H1 (cell line): ENCODE results near the gene SLC5A2. TPM values are rescaled to one million over a fixed set of nuclear protein-coding genes. Genes with fewer than 3 reads are reported as not detected.

Experiments used
- CTCF ChIA-PET: fragments of 300-600 bp; sonication (Branson Sonifier 250); formaldehyde crosslinking; loops from one replicate; lab custom pipeline; 2021; ENCODE audit not compliant: partially characterized antibody; lab: Charles Lee
- POLR2A ChIA-PET: fragments of 300-600 bp; sonication (Branson Sonifier 250); formaldehyde crosslinking; loops from one replicate; lab custom pipeline; 2021; ENCODE audit warnings: inconsistent platforms; ENCODE audit not compliant: partially characterized antibody; lab: Charles Lee
- DNase-seq, 2 experiments: peaks; one replicate each; pipeline versions ENCODE4 v3.0.0 to v3.0.0-alpha.2; 2010 to 2022; ENCODE audit warnings: low spot score in 2 of 2, low read depth in 1 of 2, mixed read lengths in 1 of 2
- FAIRE-seq: peaks from 2 replicates; lab custom pipeline; 2011; peaks lifted over from hg19 to GRCh38; lab: Jason Lieb, UNC
- H2AFZ ChIP-seq: 2 replicates; pipeline ENCODE4 v1.8.1; 2012; ENCODE audit warnings: low read length, inconsistent platforms
- H2AK5ac ChIP-seq: 2 replicates; pipeline ENCODE4 v1.6.1; 2013; ENCODE audit warnings: low read depth, low read length
- H2BK120ac ChIP-seq: replicated peaks from 2 replicates; pipeline ENCODE3; 2013; ENCODE audit warnings: low read depth, low read length, inconsistent platforms
- H2BK12ac ChIP-seq: 2 replicates; pipeline ENCODE4 v1.6.1; 2013; ENCODE audit warnings: low read depth, low read length
- H2BK15ac ChIP-seq: 2 replicates; pipeline ENCODE4 v1.6.1; 2013; ENCODE audit warnings: low read length
- H2BK20ac ChIP-seq: 2 replicates; pipeline ENCODE4 v1.6.1; 2013; ENCODE audit warnings: low read length
- H2BK5ac ChIP-seq: 2 replicates; pipeline ENCODE4 v1.6.1; 2013; ENCODE audit warnings: low read depth, low read length
- H3K14ac ChIP-seq: 2 replicates; pipeline ENCODE4 v1.6.1; 2013; ENCODE audit warnings: inconsistent platforms; ENCODE audit not compliant: insufficient read length
- H3K18ac ChIP-seq: 2 replicates; pipeline ENCODE4 v1.6.1; 2013; ENCODE audit warnings: low read length; ENCODE audit errors: extremely low read depth
- H3K23ac ChIP-seq: 2 replicates; pipeline ENCODE4 v1.6.1; 2013; ENCODE audit warnings: inconsistent platforms; ENCODE audit not compliant: insufficient read length
- H3K23me2 ChIP-seq: 2 replicates; pipeline ENCODE4 v1.6.1; 2013; ENCODE audit warnings: low read depth, low read length
- H3K27ac ChIP-seq: 2 replicates; pipeline ENCODE4 v1.6.1; 2011; ENCODE audit warnings: low read depth, low read length, inconsistent platforms
- H3K27me3 ChIP-seq, 4 experiments: replicated peaks in 1 of 4; 1 replicate in 1 of 4; 2 replicates in 3 of 4; pipeline versions ENCODE4 v1.6.1 to v1.8.1; 2011 to 2013; ENCODE audit warnings: low read length in 3 of 4, mild to moderate bottlenecking in 3 of 4, inconsistent platforms in 2 of 4, mixed read lengths in 2 of 4, moderate library complexity in 1 of 4; ENCODE audit not compliant: control insufficient read depth in 3 of 4, insufficient read depth in 3 of 4; ENCODE audit errors: extremely low read depth in 1 of 4
- H3K36me3 ChIP-seq, 4 experiments: 2 replicates each; pipeline versions ENCODE4 v1.6.1 to v1.8.1; 2011 to 2013; ENCODE audit warnings: mild to moderate bottlenecking in 4 of 4, low read length in 3 of 4, moderate library complexity in 2 of 4, control low read depth in 1 of 4, inconsistent platforms in 1 of 4; ENCODE audit not compliant: insufficient read depth in 4 of 4, control insufficient read depth in 2 of 4
- H3K4ac ChIP-seq: replicated peaks from 2 replicates; pipeline ENCODE3; 2013; ENCODE audit warnings: low read length, low read depth, mixed read lengths, inconsistent platforms; ENCODE audit not compliant: insufficient read length
- H3K4me1 ChIP-seq, 4 experiments: replicated peaks in 1 of 4; 1 replicate in 1 of 4; 2 replicates in 3 of 4; pipeline versions ENCODE4 v1.6.1 to v1.8.1; 2011 to 2013; ENCODE audit warnings: low read length in 3 of 4, inconsistent platforms in 2 of 4, mixed read lengths in 1 of 4; ENCODE audit not compliant: insufficient read depth in 4 of 4, control insufficient read depth in 3 of 4
- H3K4me2 ChIP-seq, 2 experiments: 2 replicates each; pipeline versions ENCODE4 v1.6.1 to v1.8.1; 2011 to 2013; ENCODE audit warnings: low read depth in 2 of 2, low read length in 2 of 2, control low read depth in 1 of 2, inconsistent platforms in 1 of 2, mild to moderate bottlenecking in 1 of 2; ENCODE audit not compliant: insufficient read depth in 1 of 2
- H3K4me3 ChIP-seq, 4 experiments: fragments of 200-600, 300-600 bp in 1 of 4; sonication (generic), shearing (Covaris generic), sonication (Bioruptor Twin) in 1 of 4; 2 replicates each; pipeline versions ENCODE4 v1.5.1 to v1.8.1; 2011 to 2016; ENCODE audit warnings: low read length in 4 of 4, low read depth in 3 of 4, control low read depth in 2 of 4, inconsistent platforms in 2 of 4, mild to moderate bottlenecking in 2 of 4, mixed read lengths in 1 of 4, moderate library complexity in 1 of 4; ENCODE audit not compliant: insufficient read depth in 2 of 4; ENCODE audit errors: extremely low read depth in 1 of 4
- H3K56ac ChIP-seq: replicated peaks from 2 replicates; pipeline ENCODE3; 2013; ENCODE audit warnings: low read depth, mild to moderate bottlenecking, mixed read lengths, low read length, inconsistent platforms; ENCODE audit not compliant: insufficient read length
- H3K79me1 ChIP-seq: 2 replicates; pipeline ENCODE4 v1.6.1; 2013; ENCODE audit warnings: low read depth, low read length, control low read depth
- H3K79me2 ChIP-seq, 2 experiments: 2 replicates each; pipeline versions ENCODE4 v1.6.1 to v1.8.1; 2012 to 2013; ENCODE audit warnings: low read length in 2 of 2, mild to moderate bottlenecking in 2 of 2, inconsistent platforms in 1 of 2; ENCODE audit not compliant: insufficient read depth in 2 of 2, control insufficient read depth in 1 of 2
- H3K9ac ChIP-seq, 4 experiments: replicated peaks in 1 of 4; 1 replicate in 1 of 4; 2 replicates in 3 of 4; pipeline versions ENCODE4 v1.6.1 to v1.8.1; 2011 to 2013; ENCODE audit warnings: low read depth in 3 of 4, low read length in 3 of 4, control low read depth in 2 of 4, mild to moderate bottlenecking in 2 of 4, moderate library complexity in 2 of 4, inconsistent platforms in 1 of 4; ENCODE audit errors: extremely low read depth in 1 of 4
- H3K9me3 ChIP-seq, 2 experiments: 2 replicates each; pipeline versions ENCODE4 v1.6.1 to v1.8.1; 2012 to 2013; ENCODE audit warnings: mild to moderate bottlenecking in 2 of 2, moderate library complexity in 2 of 2, control low read depth in 1 of 2, inconsistent platforms in 1 of 2, low read depth in 1 of 2, low read length in 1 of 2, mixed read lengths in 1 of 2; ENCODE audit not compliant: insufficient read depth in 2 of 2
- H4K20me1 ChIP-seq, 2 experiments: replicated peaks in 1 of 2; 2 replicates each; pipeline versions ENCODE3 to v1.8.1; 2011 to 2013; ENCODE audit warnings: inconsistent platforms in 2 of 2, low read length in 2 of 2, mild to moderate bottlenecking in 1 of 2; ENCODE audit not compliant: insufficient read depth in 2 of 2, control insufficient read depth in 1 of 2
- H4K5ac ChIP-seq: 2 replicates; pipeline ENCODE4 v1.6.1; 2013; ENCODE audit warnings: low read length, low read depth, mixed read lengths, inconsistent platforms; ENCODE audit not compliant: insufficient read length
- H4K8ac ChIP-seq: 2 replicates; pipeline ENCODE4 v1.8.0; 2013; ENCODE audit warnings: mild to moderate bottlenecking, moderate library complexity, low read length, inconsistent platforms; ENCODE audit not compliant: insufficient read depth; ENCODE audit errors: extremely low read depth
- H4K91ac ChIP-seq: replicated peaks from 2 replicates; pipeline ENCODE3; 2013; ENCODE audit warnings: low read length, mixed read lengths, inconsistent platforms; ENCODE audit not compliant: insufficient read length
- CBX8 ChIP-seq: fragments of 300-800, 300-1000 bp; sonication (generic); IDR thresholded peaks from 2 replicates; pipeline ENCODE4 v1.7.1; 2016; ENCODE audit warnings: low read depth, low read length, borderline replicate concordance
- NANOG ChIP-seq: IDR thresholded peaks from 2 replicates; pipeline ENCODE4 v1.6.1; 2011; ENCODE audit warnings: low read length, low read depth, mild to moderate bottlenecking, inconsistent platforms; ENCODE audit not compliant: insufficient read depth, poor library complexity, severe bottlenecking
- whole genome bisulfite sequencing, 2 experiments: shearing (Covaris generic) in 1 of 2; methylation state at CpG; one replicate each; pipeline versions ENCODE4 v1.1.6 to v1.1.7; 2013 to 2015; ENCODE audit warnings: low lambda C conversion rate in 2 of 2, mixed read lengths in 2 of 2, inconsistent platforms in 1 of 2, low coverage in 1 of 2, missing lambda C conversion rate in 1 of 2; ENCODE audit not compliant: insufficient replicate concordance in 2 of 2, insufficient coverage in 1 of 2, insufficient read length in 1 of 2; ENCODE audit errors: extremely low coverage in 1 of 2, missing lambda C conversion rate in 1 of 2; 5-methylcytosine and 5-hydroxymethylcytosine counted together
- polyA plus RNA-seq, 7 experiments: library from polyadenylated mRNA; depleted of rRNA in 3 of 7; stranded (reverse) in 5 of 7; unstranded in 2 of 7; fragments of >200 nt in 5 of 7; fragments of 200-250 nt in 2 of 7; gene quantifications; 1 replicate in 5 of 7; 2 replicates in 1 of 7; 4 replicates in 1 of 7; pipeline versions ENCODE4 v1.2.1 to v1.2.3, GENCODE V29; 2011 to 2013; ENCODE audit warnings: missing spikeins in 2 of 7, mixed read lengths in 2 of 7
- total RNA-seq: library from RNA; stranded (reverse); fragmentation: NEBNext Ultra II Directional; extraction: Animal tissue kit (Norgen Biotek cat#: 25700); gene quantifications from 2 replicates; pipeline ENCODE4 v1.2.1, GENCODE V29; 2021

Gene SLC5A2
- total and polyA plus RNA-seq, 2 of the 8 experiments (the other 6 are each of a cell fraction or from before 2014, with no cell fraction given): 0.56 to 4.4 TPM

DNA sequence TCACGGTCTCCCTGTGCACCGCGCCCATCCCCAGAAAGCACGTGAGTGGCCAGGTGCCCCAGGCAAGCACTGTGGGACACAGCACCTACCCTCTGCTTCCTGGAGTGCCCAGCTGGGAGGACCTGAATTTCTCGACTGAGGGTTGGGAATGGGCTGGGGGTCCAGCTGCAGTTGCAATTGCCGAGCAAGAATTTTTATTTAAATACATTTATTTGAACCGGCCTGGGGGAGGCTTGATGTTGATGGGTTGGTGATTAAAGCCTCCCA, 6.3 kb downstream of the SLC5A2 start:
- no peak overlapping the region for H4K91ac ChIP-seq
- H2AFZ ChIP-seq: no peak overlapping the region
- 87% methylated on average over 7 of the region's 7 CpGs; no CpG with 5 or more reads in 1 of the 2 experiments for WGBS, 2 experiments
- H2AK5ac ChIP-seq: no peak overlapping the region
- H3K79me1 ChIP-seq: no peaks in the 10 kb centered on the region
- no peaks in the 10 kb centered on the region for H3K9me3 ChIP-seq
- peaks cover 15% of the 10 kb centered on the region for H3K23me2 ChIP-seq
- DNase-seq (no peak), FAIRE-seq (no peak)
- no peaks in the 10 kb centered on the region for H3K79me2 ChIP-seq
- no peak overlapping the region for H2BK12ac ChIP-seq
- H4K5ac ChIP-seq: no peak overlapping the region
- no peak for TF ChIP-seq CBX8
- no peak for TF ChIP-seq NANOG
- peaks cover 0 to 8% (median 5%) of the 10 kb centered on the region in 4 experiments; a peak in 5 of 7 replicates for H3K4me1 ChIP-seq
- H3K18ac ChIP-seq: no peak overlapping the region
- no peak overlapping the region for H2BK120ac ChIP-seq
- H3K27ac ChIP-seq: no peak overlapping the region
- H3K4ac ChIP-seq: no peak overlapping the region
- no peak overlapping the region; a peak in 1 of 7 replicates for H3K9ac ChIP-seq
- no peak overlapping the region for H3K23ac ChIP-seq
- no peak overlapping the region for H3K14ac ChIP-seq
- ChIA-PET CTCF (interaction anchor here (1.4 to 2.6 kb wide), 6 partner anchors 8 to 222 kb away, joined by 3 to 11 read pairs (median 6); no protein-coding TSS in a partner anchor), POLR2A (interaction anchor here (0.6 to 7.9 kb wide), 10 partner anchors 11 to 307 kb away, joined by 3 to 69 read pairs (median 9); partner anchors contain the start of genes ARMC5 and RUSF1)
- H2BK20ac ChIP-seq: no peak overlapping the region
- H3K4me2 ChIP-seq: peak overlapping the region; percentile 86 to 95; a peak in 2 of 4 replicates
- peaks cover 14 to 54% (median 41%) of the 10 kb centered on the region in 4 experiments for H3K27me3 ChIP-seq
- H4K20me1 ChIP-seq: peaks cover 0 to 18% of the 10 kb centered on the region in 2 experiments
- no peak overlapping the region for H2BK15ac ChIP-seq
- no peak overlapping the region for H3K4me3 ChIP-seq
- H2BK5ac ChIP-seq: no peak overlapping the region
- H4K8ac ChIP-seq: no peak overlapping the region
- no peak overlapping the region for H3K56ac ChIP-seq
- H3K36me3 ChIP-seq: peaks cover 0 to 6% (median 0%) of the 10 kb centered on the region in 4 experiments; a peak in 2 of 8 replicates
